Effector memory CD4-positive, alpha-beta T cell (primary cell): ENCODE data around the gene SPATA19.
A peak's percentile ranks its signal among the peaks of the same experiment; 100 is the strongest.

Experiments used
- DNase-seq, 3 donors: peaks; one replicate each; pipeline ENCODE4 v3.0.0-alpha.2; 2020
- H3K27ac ChIP-seq: 2 replicates; pipeline ENCODE4 v1.7.0; 2013; ENCODE audit warnings: mild to moderate bottlenecking, low read length, moderate library complexity; ENCODE audit not compliant: insufficient read depth, poor library complexity, severe bottlenecking
- H3K27me3 ChIP-seq: replicated peaks from 2 replicates; pipeline ENCODE4 v1.7.0; 2013; ENCODE audit warnings: mild to moderate bottlenecking, low read length; ENCODE audit not compliant: insufficient read depth, control insufficient read depth, poor library complexity, severe bottlenecking
- H3K36me3 ChIP-seq: 2 replicates; pipeline ENCODE4 v1.7.0; 2013; ENCODE audit warnings: mild to moderate bottlenecking, low read length, moderate library complexity; ENCODE audit not compliant: control insufficient read depth, insufficient read depth
- H3K4me1 ChIP-seq: 2 replicates; pipeline ENCODE4 v1.7.0; 2013; ENCODE audit warnings: low read length, mild to moderate bottlenecking; ENCODE audit not compliant: control insufficient read depth, insufficient read depth, poor library complexity, severe bottlenecking
- H3K4me3 ChIP-seq: 2 replicates; pipeline ENCODE4 v1.7.0; 2013; ENCODE audit warnings: low read length, low read depth, mild to moderate bottlenecking; ENCODE audit not compliant: insufficient read depth, poor library complexity, severe bottlenecking
- H3K9me3 ChIP-seq: 2 replicates; pipeline ENCODE4 v1.7.0; 2013; ENCODE audit warnings: mild to moderate bottlenecking, low read length, moderate library complexity; ENCODE audit not compliant: control insufficient read depth

The SPATA19 gene

DNA sequence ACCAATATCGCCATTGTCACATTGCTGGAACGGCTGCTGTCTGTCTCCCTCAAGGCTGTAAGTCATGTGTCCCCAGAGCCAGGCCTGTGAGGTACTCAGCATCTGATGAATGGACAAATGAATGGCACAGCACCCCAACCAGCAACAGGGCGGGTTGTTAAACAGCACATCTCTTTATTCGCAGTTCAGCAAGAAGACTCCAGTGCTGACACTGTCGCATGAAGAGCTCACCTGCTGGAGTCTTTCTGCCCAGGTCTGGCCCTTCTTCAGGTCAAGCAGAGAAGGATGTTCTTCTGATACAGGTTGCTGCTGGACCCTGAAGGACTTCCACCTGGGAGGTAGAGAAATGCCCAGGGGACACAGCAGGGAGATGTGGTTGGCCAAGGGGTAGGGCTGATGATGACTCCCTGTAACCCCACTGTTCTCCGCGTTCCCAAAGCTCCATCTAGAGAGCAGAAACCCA lies 4.8 kb downstream of the SPATA19 start:
- Histone ChIP-seq H3K27ac (no peak overlapping the region), H3K36me3 (no peaks in the 10 kb centered on the region), H3K4me3 (no peak overlapping the region), H3K27me3 (no peaks in the 10 kb centered on the region), H3K4me1 (no peaks in the 10 kb centered on the region), H3K9me3 (no peaks in the 10 kb centered on the region)
- DNase-seq, result no peak

DNA sequence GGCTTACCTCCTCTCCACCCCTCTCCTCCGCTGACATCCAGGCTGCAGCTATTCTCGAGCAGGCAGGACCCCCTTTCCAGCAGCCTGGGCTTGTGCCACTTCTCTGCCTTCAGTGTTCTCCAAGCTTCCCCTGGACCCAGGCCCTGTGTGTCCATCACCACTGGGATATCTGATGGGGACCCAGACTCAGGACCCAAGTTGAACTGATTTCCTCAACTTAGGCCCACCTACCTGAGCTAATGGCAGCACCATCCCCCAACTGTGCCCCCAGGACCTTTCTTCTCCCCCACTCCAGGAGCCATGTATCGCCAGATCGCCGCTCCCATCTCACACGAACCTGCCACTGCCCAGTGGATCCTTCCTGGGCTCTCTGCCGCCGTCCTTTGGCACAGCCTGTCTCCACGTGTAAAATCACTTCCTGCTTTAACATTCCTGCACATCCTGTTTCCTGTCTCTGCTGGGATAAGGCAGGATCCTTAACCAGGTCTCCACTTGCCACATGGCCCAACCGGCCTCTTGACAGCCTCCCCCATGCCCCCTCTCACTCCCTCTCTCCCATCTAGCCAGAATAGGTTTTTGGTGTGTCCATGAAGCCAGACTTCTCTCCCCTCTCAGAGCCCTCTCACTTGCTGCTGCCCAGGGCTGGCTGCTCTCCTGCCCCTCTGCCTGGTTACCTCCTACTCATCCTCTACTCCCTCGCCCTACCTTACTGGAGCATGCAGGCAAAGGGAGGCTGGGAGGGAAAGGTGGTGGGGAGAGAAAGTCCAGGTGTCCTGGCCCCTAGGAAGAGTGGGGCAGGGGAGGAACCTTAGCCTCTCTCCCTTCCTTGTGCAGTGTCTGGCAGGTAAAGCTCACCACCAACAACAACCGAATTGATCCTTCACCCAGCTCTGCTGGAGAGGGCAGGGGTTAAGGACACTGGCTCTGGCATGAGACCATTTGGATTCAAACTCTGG lies 9.4 kb downstream of the SPATA19 start:
- Histone ChIP-seq H3K4me1 (no peaks in the 10 kb centered on the region), H3K9me3 (no peaks in the 10 kb centered on the region), H3K27ac (no peak overlapping the region), H3K4me3 (no peak overlapping the region), H3K27me3 (no peaks in the 10 kb centered on the region), H3K36me3 (no peaks in the 10 kb centered on the region)
- no peak for DNase-seq

DNA sequence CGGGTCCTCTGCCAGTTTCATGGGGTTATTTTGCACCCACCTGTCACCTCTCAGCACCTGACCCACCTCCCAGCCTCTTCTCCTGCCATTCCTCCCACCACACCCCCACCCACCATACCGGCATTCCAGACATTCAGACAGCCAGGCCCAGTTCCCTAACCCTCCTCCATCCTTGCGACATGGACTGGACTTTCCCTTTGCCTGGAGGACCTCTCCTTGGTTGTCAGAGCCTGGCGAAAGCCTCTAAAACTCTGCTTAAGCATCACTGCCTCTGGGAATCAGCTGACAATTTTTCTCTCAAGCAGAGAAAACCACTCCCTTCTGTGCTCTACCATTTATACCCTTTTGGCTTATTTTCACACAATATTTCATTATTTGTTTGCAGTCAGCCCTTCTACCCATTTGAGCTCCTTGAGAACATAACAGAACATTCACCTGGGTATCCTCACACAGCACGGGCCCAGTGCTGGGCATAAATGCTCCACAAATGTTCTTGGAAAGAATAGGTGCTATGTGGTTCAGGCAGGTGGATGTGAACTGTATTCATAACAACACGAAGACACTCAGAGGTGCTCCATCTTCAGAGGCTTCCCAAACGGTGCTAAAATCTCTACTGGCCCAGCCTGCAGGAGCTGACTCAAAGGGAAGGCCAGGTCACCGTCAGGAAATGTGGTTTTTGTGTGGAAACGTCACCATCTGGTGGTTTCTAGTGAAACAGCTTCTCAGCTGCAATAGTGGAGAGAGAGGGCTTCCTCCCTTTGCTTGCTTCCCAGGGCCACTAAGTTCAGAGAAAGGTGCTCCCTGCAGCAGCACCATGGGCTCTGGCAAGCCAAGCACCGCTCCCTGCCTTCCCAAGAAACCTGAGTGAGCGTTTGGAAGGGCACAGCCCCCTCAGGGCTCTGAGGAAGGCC lies 10.4 kb downstream of the SPATA19 start:
- Histone ChIP-seq H3K9me3 (no peaks in the 10 kb centered on the region), H3K27ac (no peak overlapping the region), H3K4me1 (no peaks in the 10 kb centered on the region), H3K36me3 (no peaks in the 10 kb centered on the region), H3K4me3 (no peak overlapping the region), H3K27me3 (no peaks in the 10 kb centered on the region)
- DNase-seq, result peak in 1 of 3 donors; percentile 10

DNA sequence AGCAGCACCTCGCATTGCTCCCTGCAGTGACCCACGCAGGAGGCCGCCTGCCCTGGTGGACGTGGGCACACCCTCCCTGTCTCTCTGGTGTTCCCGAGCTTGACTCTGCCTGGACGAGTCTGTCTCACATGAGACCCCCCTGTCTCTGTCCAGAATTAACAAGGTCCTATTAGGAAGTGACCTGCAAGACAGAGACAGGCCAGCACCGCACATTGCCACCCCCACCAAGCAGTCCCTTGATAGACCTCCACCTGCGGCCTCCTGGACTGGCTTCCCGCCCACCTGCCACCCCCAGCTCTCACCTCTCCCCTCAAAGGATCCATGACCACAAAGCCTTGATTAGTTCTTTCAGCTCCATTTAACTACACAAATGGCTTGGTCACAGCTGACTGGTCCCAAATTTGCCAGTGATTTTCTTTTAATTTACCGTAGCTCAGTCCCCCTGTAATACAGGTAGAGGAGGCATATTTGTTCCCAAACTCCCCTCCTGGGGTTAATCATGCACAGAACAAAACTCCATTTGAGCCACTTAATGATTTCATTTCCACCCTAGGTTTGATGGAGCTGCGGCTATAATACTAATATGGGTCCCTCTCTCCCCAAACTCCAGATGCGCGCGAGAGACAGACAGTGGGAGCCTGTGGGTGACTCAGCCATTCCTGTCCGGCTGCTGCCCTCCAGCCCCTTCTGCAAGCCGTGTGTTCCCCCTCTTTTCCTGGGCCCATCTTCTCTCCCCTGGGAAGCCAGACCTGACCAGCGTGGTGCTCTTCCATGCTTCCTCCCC lies 11.2 kb downstream of the SPATA19 start:
- Histone ChIP-seq H3K4me1 (no peaks in the 10 kb centered on the region), H3K9me3 (no peaks in the 10 kb centered on the region), H3K27ac (no peak overlapping the region), H3K4me3 (no peak overlapping the region), H3K36me3 (no peaks in the 10 kb centered on the region), H3K27me3 (no peaks in the 10 kb centered on the region)
- DNase-seq, result no peak

DNA sequence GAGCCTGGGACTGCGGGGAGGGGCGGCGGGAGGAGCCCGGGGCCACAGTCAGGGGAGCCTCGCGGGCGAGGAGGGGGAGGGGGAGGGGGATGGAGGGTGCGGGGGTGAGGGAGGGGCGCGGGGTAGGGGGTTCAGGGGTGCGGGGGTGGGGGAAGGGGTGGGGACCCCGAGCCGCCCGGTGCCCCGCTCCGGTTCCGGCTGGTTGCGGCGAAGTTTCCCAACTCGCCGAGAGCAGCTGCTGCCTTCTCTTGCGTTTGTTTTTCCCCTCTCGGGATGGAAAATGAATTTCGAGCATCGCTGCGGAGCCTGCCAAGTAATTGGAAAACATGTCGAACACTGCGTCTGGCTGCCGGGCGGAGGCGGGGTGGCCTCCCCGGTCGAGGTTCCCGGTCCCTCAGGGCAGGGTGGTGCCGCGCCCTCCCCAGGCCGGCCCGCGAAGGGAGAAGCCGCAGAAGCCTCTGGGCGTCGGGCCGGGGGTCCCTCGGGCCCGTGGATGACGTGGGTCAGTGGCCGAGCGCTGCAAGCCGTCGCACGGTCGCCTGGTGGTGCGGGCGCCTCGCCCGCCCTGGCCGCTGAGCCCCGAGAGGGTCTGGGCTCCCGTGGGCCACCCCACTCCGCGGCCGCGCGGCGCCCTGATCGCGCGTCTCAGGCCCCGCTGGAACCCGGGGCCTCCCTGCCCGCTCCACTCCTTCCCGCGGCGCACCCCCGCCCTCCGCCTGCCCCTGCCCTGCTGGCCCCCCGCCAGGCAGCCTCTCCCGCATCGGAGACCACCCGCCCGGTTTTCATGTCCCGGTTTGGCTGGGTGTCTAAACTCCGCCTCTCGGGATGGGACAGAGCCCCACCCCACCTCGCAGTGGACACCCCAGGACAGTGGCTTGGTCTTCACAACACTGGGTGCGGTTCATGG lies 12.1 kb downstream of the SPATA19 start:
- H3K27ac ChIP-seq, result no peak overlapping the region
- H3K9me3 ChIP-seq, result no peaks in the 10 kb centered on the region
- H3K36me3 ChIP-seq, result no peaks in the 10 kb centered on the region
- no peaks in the 10 kb centered on the region for H3K27me3 ChIP-seq
- H3K4me3 ChIP-seq, result no peak overlapping the region
- no peak for DNase-seq
- H3K4me1 ChIP-seq, result no peaks in the 10 kb centered on the region

DNA sequence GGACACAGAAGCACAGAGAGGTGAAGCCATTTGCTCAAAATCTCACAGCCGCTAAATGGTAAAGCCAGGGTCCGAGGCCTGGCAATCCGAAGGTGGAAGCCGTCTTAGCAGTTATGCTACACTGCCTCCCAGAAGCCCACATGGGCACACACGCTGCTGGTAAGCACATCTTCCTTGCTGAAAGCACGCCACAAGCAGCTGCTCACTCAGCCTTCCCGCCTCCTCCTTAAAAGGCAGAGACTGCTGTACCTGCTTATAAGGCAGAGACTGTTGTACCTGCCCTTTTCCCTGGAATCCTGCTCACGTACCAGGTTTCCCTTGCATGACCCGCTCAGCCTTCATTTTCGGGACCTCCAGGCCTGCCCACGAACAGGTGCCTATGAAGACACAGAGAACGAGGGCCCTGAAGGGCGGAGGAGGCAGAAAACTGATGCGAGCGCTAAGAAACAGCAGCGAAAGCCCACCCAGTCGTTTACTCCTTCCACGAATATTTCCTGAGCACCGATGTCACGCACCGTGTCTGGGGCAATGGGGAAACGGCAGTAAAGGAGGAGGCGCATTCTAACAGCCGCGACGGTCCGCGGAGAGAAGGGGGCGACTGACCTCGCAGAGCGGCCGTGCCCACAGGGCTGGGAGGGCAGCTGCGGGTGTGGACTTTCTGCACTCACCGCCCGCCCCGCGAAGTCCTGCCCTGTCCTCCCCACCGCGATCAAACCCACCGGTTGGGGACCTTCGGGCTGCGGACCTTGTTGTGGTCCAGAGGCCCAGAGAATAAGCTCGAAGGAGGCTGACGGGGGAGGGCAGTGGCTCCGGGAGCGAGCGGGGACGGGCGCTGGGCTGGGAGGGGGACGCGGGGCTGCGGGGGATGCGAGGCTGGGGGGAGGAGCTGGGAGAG lies 13.0 kb downstream of the SPATA19 start:
- DNase-seq, result no peak
- H3K4me1 ChIP-seq, result no peaks in the 10 kb centered on the region
- H3K36me3 ChIP-seq, result no peaks in the 10 kb centered on the region
- no peaks in the 10 kb centered on the region for H3K27me3 ChIP-seq
- no peak overlapping the region for H3K4me3 ChIP-seq
- no peaks in the 10 kb centered on the region for H3K9me3 ChIP-seq
- H3K27ac ChIP-seq, result no peak overlapping the region

DNA sequence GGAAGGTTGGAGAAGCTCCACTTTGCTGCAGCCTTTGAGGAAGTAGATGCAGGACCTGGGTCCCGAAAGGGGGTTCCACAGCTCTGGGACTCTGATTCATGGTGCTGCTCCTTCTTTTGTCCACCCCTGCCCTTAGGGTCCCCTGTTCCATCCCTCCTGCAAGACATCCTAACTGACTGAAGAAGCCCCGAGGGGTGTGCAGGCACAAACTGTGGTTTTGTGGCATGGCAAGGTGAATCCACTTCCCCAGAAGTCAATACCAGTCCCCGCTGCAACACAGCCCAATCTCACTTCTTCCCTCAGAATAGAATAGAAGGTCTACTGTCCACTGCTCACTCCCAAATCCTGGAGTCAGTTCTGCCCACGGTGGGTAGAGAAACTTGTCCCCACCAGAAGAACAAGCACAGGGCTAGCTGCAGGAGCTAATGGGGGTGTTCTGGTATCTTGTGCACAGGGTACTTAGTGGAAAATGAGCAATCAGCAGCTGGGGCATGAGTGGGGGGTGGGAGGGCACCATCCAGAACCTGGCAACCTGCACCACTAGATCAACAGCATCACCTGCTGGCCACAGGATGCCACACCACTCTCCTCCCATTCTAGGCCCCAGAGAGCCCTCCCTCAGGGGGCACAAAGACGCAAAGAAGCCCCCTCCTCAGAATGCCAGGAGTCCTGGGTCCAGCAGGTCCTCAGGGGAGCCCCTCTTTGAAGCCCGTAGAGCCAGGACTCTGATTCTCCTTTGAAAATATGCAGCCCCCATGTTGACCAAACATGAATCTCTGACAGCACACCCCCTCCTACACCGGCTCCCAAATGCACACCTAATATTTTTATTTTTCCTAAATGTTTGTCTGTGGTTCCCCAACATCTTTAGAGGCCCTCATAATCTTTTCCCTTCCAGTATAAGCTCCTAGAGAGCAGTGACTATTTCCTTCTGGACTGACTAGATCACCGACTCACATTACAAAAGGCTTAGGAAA lies 14.1 kb downstream of the SPATA19 start:
- H3K9me3 ChIP-seq, result no peaks in the 10 kb centered on the region
- no peak for DNase-seq
- H3K4me3 ChIP-seq, result no peak overlapping the region

DNA sequence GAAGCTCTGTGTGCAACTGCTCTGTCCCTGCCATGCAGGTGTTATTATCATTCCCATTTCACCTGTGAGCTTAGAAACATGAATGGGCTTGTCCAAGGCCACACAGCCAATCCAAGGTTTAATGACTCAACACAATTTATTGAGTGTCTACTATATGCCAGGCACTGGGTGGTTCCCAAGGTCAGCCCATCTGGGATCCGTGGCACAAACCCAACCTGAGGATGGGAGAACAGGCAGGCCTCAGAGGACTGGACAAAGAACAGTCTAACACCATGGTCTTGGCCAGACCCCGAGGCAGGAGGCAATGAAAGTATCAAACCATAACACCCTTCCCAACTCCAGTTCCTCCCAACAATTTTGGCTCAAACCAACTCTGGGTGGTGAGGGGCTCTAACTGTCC lies 15.7 kb downstream of the SPATA19 start:
- H3K27me3 ChIP-seq, result no peaks in the 10 kb centered on the region
- H3K27ac ChIP-seq, result no peak overlapping the region
- H3K36me3 ChIP-seq, result no peaks in the 10 kb centered on the region
- no peak for DNase-seq
- no peak overlapping the region for H3K4me3 ChIP-seq
- no peaks in the 10 kb centered on the region for H3K4me1 ChIP-seq
- H3K9me3 ChIP-seq, result no peaks in the 10 kb centered on the region

More for the DNA sequence above, 14.1 kb downstream of the SPATA19 start:
- Histone ChIP-seq H3K27ac (no peak overlapping the region), H3K4me1 (no peaks in the 10 kb centered on the region), H3K36me3 (no peaks in the 10 kb centered on the region), H3K27me3 (no peaks in the 10 kb centered on the region)
